H1 (cell line): ENCODE measurements around the gene GNG13. TPM values are rescaled to one million over a fixed set of nuclear protein-coding genes. Genes with fewer than 3 reads are reported as not detected.

Experiments
- CTCF ChIA-PET: fragments of 300-600 bp; sonication (Branson Sonifier 250); formaldehyde crosslinking; loops from one replicate; lab custom pipeline; 2021; ENCODE audit not compliant: partially characterized antibody; lab: Charles Lee
- POLR2A ChIA-PET: fragments of 300-600 bp; sonication (Branson Sonifier 250); formaldehyde crosslinking; loops from one replicate; lab custom pipeline; 2021; ENCODE audit warnings: inconsistent platforms; ENCODE audit not compliant: partially characterized antibody; lab: Charles Lee
- DNase-seq, 2 experiments: peaks; one replicate each; pipeline versions ENCODE4 v3.0.0 to v3.0.0-alpha.2; 2010 to 2022; ENCODE audit warnings: low spot score in 2 of 2, low read depth in 1 of 2, mixed read lengths in 1 of 2
- FAIRE-seq: peaks from 2 replicates; lab custom pipeline; 2011; peaks lifted over from hg19 to GRCh38; lab: Jason Lieb, UNC
- H2AFZ ChIP-seq: 2 replicates; pipeline ENCODE4 v1.8.1; 2012; ENCODE audit warnings: low read length, inconsistent platforms
- H2AK5ac ChIP-seq: 2 replicates; pipeline ENCODE4 v1.6.1; 2013; ENCODE audit warnings: low read depth, low read length
- H2BK120ac ChIP-seq: replicated peaks from 2 replicates; pipeline ENCODE3; 2013; ENCODE audit warnings: low read depth, low read length, inconsistent platforms
- H2BK12ac ChIP-seq: 2 replicates; pipeline ENCODE4 v1.6.1; 2013; ENCODE audit warnings: low read depth, low read length
- H2BK15ac ChIP-seq: 2 replicates; pipeline ENCODE4 v1.6.1; 2013; ENCODE audit warnings: low read length
- H2BK20ac ChIP-seq: 2 replicates; pipeline ENCODE4 v1.6.1; 2013; ENCODE audit warnings: low read length
- H2BK5ac ChIP-seq: 2 replicates; pipeline ENCODE4 v1.6.1; 2013; ENCODE audit warnings: low read depth, low read length
- H3K14ac ChIP-seq: 2 replicates; pipeline ENCODE4 v1.6.1; 2013; ENCODE audit warnings: inconsistent platforms; ENCODE audit not compliant: insufficient read length
- H3K18ac ChIP-seq: 2 replicates; pipeline ENCODE4 v1.6.1; 2013; ENCODE audit warnings: low read length; ENCODE audit errors: extremely low read depth
- H3K23ac ChIP-seq: 2 replicates; pipeline ENCODE4 v1.6.1; 2013; ENCODE audit warnings: inconsistent platforms; ENCODE audit not compliant: insufficient read length
- H3K23me2 ChIP-seq: 2 replicates; pipeline ENCODE4 v1.6.1; 2013; ENCODE audit warnings: low read depth, low read length
- H3K27ac ChIP-seq: 2 replicates; pipeline ENCODE4 v1.6.1; 2011; ENCODE audit warnings: low read depth, low read length, inconsistent platforms
- H3K27me3 ChIP-seq, 4 experiments: replicated peaks in 1 of 4; 1 replicate in 1 of 4; 2 replicates in 3 of 4; pipeline versions ENCODE4 v1.6.1 to v1.8.1; 2011 to 2013; ENCODE audit warnings: low read length in 3 of 4, mild to moderate bottlenecking in 3 of 4, inconsistent platforms in 2 of 4, mixed read lengths in 2 of 4, moderate library complexity in 1 of 4; ENCODE audit not compliant: control insufficient read depth in 3 of 4, insufficient read depth in 3 of 4; ENCODE audit errors: extremely low read depth in 1 of 4
- H3K36me3 ChIP-seq, 4 experiments: 2 replicates each; pipeline versions ENCODE4 v1.6.1 to v1.8.1; 2011 to 2013; ENCODE audit warnings: mild to moderate bottlenecking in 4 of 4, low read length in 3 of 4, moderate library complexity in 2 of 4, control low read depth in 1 of 4, inconsistent platforms in 1 of 4; ENCODE audit not compliant: insufficient read depth in 4 of 4, control insufficient read depth in 2 of 4
- H3K4ac ChIP-seq: replicated peaks from 2 replicates; pipeline ENCODE3; 2013; ENCODE audit warnings: low read length, low read depth, mixed read lengths, inconsistent platforms; ENCODE audit not compliant: insufficient read length
- H3K4me1 ChIP-seq, 4 experiments: replicated peaks in 1 of 4; 1 replicate in 1 of 4; 2 replicates in 3 of 4; pipeline versions ENCODE4 v1.6.1 to v1.8.1; 2011 to 2013; ENCODE audit warnings: low read length in 3 of 4, inconsistent platforms in 2 of 4, mixed read lengths in 1 of 4; ENCODE audit not compliant: insufficient read depth in 4 of 4, control insufficient read depth in 3 of 4
- H3K4me2 ChIP-seq, 2 experiments: 2 replicates each; pipeline versions ENCODE4 v1.6.1 to v1.8.1; 2011 to 2013; ENCODE audit warnings: low read depth in 2 of 2, low read length in 2 of 2, control low read depth in 1 of 2, inconsistent platforms in 1 of 2, mild to moderate bottlenecking in 1 of 2; ENCODE audit not compliant: insufficient read depth in 1 of 2
- H3K4me3 ChIP-seq, 4 experiments: fragments of 200-600, 300-600 bp in 1 of 4; sonication (generic), shearing (Covaris generic), sonication (Bioruptor Twin) in 1 of 4; 2 replicates each; pipeline versions ENCODE4 v1.5.1 to v1.8.1; 2011 to 2016; ENCODE audit warnings: low read length in 4 of 4, low read depth in 3 of 4, control low read depth in 2 of 4, inconsistent platforms in 2 of 4, mild to moderate bottlenecking in 2 of 4, mixed read lengths in 1 of 4, moderate library complexity in 1 of 4; ENCODE audit not compliant: insufficient read depth in 2 of 4; ENCODE audit errors: extremely low read depth in 1 of 4
- H3K56ac ChIP-seq: replicated peaks from 2 replicates; pipeline ENCODE3; 2013; ENCODE audit warnings: low read depth, mild to moderate bottlenecking, mixed read lengths, low read length, inconsistent platforms; ENCODE audit not compliant: insufficient read length
- H3K79me1 ChIP-seq: 2 replicates; pipeline ENCODE4 v1.6.1; 2013; ENCODE audit warnings: low read depth, low read length, control low read depth
- H3K79me2 ChIP-seq, 2 experiments: 2 replicates each; pipeline versions ENCODE4 v1.6.1 to v1.8.1; 2012 to 2013; ENCODE audit warnings: low read length in 2 of 2, mild to moderate bottlenecking in 2 of 2, inconsistent platforms in 1 of 2; ENCODE audit not compliant: insufficient read depth in 2 of 2, control insufficient read depth in 1 of 2
- H3K9ac ChIP-seq, 4 experiments: replicated peaks in 1 of 4; 1 replicate in 1 of 4; 2 replicates in 3 of 4; pipeline versions ENCODE4 v1.6.1 to v1.8.1; 2011 to 2013; ENCODE audit warnings: low read depth in 3 of 4, low read length in 3 of 4, control low read depth in 2 of 4, mild to moderate bottlenecking in 2 of 4, moderate library complexity in 2 of 4, inconsistent platforms in 1 of 4; ENCODE audit errors: extremely low read depth in 1 of 4
- H3K9me3 ChIP-seq, 2 experiments: 2 replicates each; pipeline versions ENCODE4 v1.6.1 to v1.8.1; 2012 to 2013; ENCODE audit warnings: mild to moderate bottlenecking in 2 of 2, moderate library complexity in 2 of 2, control low read depth in 1 of 2, inconsistent platforms in 1 of 2, low read depth in 1 of 2, low read length in 1 of 2, mixed read lengths in 1 of 2; ENCODE audit not compliant: insufficient read depth in 2 of 2
- H4K20me1 ChIP-seq, 2 experiments: replicated peaks in 1 of 2; 2 replicates each; pipeline versions ENCODE3 to v1.8.1; 2011 to 2013; ENCODE audit warnings: inconsistent platforms in 2 of 2, low read length in 2 of 2, mild to moderate bottlenecking in 1 of 2; ENCODE audit not compliant: insufficient read depth in 2 of 2, control insufficient read depth in 1 of 2
- H4K5ac ChIP-seq: 2 replicates; pipeline ENCODE4 v1.6.1; 2013; ENCODE audit warnings: low read length, low read depth, mixed read lengths, inconsistent platforms; ENCODE audit not compliant: insufficient read length
- H4K8ac ChIP-seq: 2 replicates; pipeline ENCODE4 v1.8.0; 2013; ENCODE audit warnings: mild to moderate bottlenecking, moderate library complexity, low read length, inconsistent platforms; ENCODE audit not compliant: insufficient read depth; ENCODE audit errors: extremely low read depth
- H4K91ac ChIP-seq: replicated peaks from 2 replicates; pipeline ENCODE3; 2013; ENCODE audit warnings: low read length, mixed read lengths, inconsistent platforms; ENCODE audit not compliant: insufficient read length
- JUND ChIP-seq: IDR thresholded peaks from 2 replicates; pipeline ENCODE4 v1.6.1; 2011; ENCODE audit warnings: mild to moderate bottlenecking, improper control_type of control experiment, low read length
- NANOG ChIP-seq: IDR thresholded peaks from 2 replicates; pipeline ENCODE4 v1.6.1; 2011; ENCODE audit warnings: low read length, low read depth, mild to moderate bottlenecking, inconsistent platforms; ENCODE audit not compliant: insufficient read depth, poor library complexity, severe bottlenecking
- POLR2AphosphoS5 ChIP-seq: IDR thresholded peaks from 2 replicates; pipeline ENCODE4 v1.6.1; 2011; ENCODE audit warnings: low read depth, low read length
- RNF2 ChIP-seq: fragments of 200-900, 300-1000 bp; sonication (generic); IDR thresholded peaks from 2 replicates; pipeline ENCODE4 v1.7.1; 2016; ENCODE audit warnings: borderline replicate concordance, low read depth, mild to moderate bottlenecking, antibody characterized with exemption, low read length; ENCODE audit not compliant: poor library complexity, severe bottlenecking; ENCODE audit errors: missing control alignments
- SIN3A ChIP-seq, 2 experiments: IDR thresholded peaks in 1 of 2; conservative IDR thresholded peaks in 1 of 2; 2 replicates each; pipeline ENCODE4 v1.6.1; 2011 to 2012; ENCODE audit warnings: low read length in 2 of 2, improper control_type of control experiment in 1 of 2, low read depth in 1 of 2, mild to moderate bottlenecking in 1 of 2
- SP2 ChIP-seq: IDR thresholded peaks from 2 replicates; pipeline ENCODE4 v1.6.1; 2012; ENCODE audit warnings: mild to moderate bottlenecking, low read length, inconsistent platforms
- WGBS, 2 experiments: shearing (Covaris generic) in 1 of 2; methylation state at CpG; one replicate each; pipeline versions ENCODE4 v1.1.6 to v1.1.7; 2013 to 2015; ENCODE audit warnings: low lambda C conversion rate in 2 of 2, mixed read lengths in 2 of 2, inconsistent platforms in 1 of 2, low coverage in 1 of 2, missing lambda C conversion rate in 1 of 2; ENCODE audit not compliant: insufficient replicate concordance in 2 of 2, insufficient coverage in 1 of 2, insufficient read length in 1 of 2; ENCODE audit errors: extremely low coverage in 1 of 2, missing lambda C conversion rate in 1 of 2; 5-methylcytosine and 5-hydroxymethylcytosine counted together
- polyA plus RNA-seq, 7 experiments: library from polyadenylated mRNA; depleted of rRNA in 3 of 7; stranded (reverse) in 5 of 7; unstranded in 2 of 7; fragments of >200 nt in 5 of 7; fragments of 200-250 nt in 2 of 7; gene quantifications; 1 replicate in 5 of 7; 2 replicates in 1 of 7; 4 replicates in 1 of 7; pipeline versions ENCODE4 v1.2.1 to v1.2.3, GENCODE V29; 2011 to 2013; ENCODE audit warnings: missing spikeins in 2 of 7, mixed read lengths in 2 of 7
- total RNA-seq: library from RNA; stranded (reverse); fragmentation: NEBNext Ultra II Directional; extraction: Animal tissue kit (Norgen Biotek cat#: 25700); gene quantifications from 2 replicates; pipeline ENCODE4 v1.2.1, GENCODE V29; 2021

Gene GNG13
- total and polyA plus RNA-seq, 2 of the 8 experiments (the other 6 are each of a cell fraction or from before 2014, with no cell fraction given) = not detected

- CTCF ChIA-PET = interaction anchor here (0.7 to 3.9 kb wide), 10 partner anchors 14 to 122 kb away, joined by 3 to 24 read pairs (median 4); partner anchors contain the start of gene METRN
- Histone ChIP-seq H2AK5ac (no peak overlapping the region), H4K91ac (no peak overlapping the region), H2AFZ (no peak overlapping the region), H3K9me3 (no peaks in the 10 kb centered on the region), H3K56ac (no peak overlapping the region), H3K18ac (no peak overlapping the region), H4K20me1 (peaks cover 5 to 12% of the 10 kb centered on the region in 2 experiments), H3K23me2 (peaks cover 3% of the 10 kb centered on the region; the same call in 1 of the 2 replicates), H3K14ac (no peak overlapping the region), H2BK12ac (no peak overlapping the region), H3K4me3 (peak overlapping the region in 1 of 4 experiments; percentile 61; a peak in 2 of 8 replicates), H3K27me3 (peaks cover 1 to 45% (median 28%) of the 10 kb centered on the region in 4 experiments; a peak in 6 of 7 replicates), H2BK120ac (no peak overlapping the region), H3K4me2 (peak overlapping the region; percentile 66 to 85), H3K79me1 (no peaks in the 10 kb centered on the region), H2BK20ac (no peak overlapping the region), H3K4me1 (peaks cover 0 to 17% (median 3%) of the 10 kb centered on the region in 4 experiments; a peak in 4 of 7 replicates), H3K9ac (no peak overlapping the region), H2BK15ac (no peak overlapping the region), H3K27ac (no peak overlapping the region), H4K8ac (peak overlapping the region; percentile 23), H3K79me2 (no peaks in the 10 kb centered on the region), H2BK5ac (no peak overlapping the region), H3K36me3 (peaks cover 0 to 14% (median 0%) of the 10 kb centered on the region in 4 experiments; a peak in 3 of 8 replicates), H3K23ac (no peak overlapping the region), H3K4ac (no peak overlapping the region), H4K5ac (no peak overlapping the region)
- 0 out of 2 replicates have a peak, but pooled peaks have one; percentile 31 for TF ChIP-seq POLR2AphosphoS5
- no peak for TF ChIP-seq RNF2
- TF ChIP-seq SP2 = no peak
- peak in 1 of 2 experiments; percentile 48; a peak in 1 of 4 replicates for TF ChIP-seq SIN3A (conservative IDR thresholded peaks at IDR 0.05 in 1 of 2, IDR thresholded peaks at IDR 0.05 in 1 of 2; ENCODE audit: low read depth in 1 of 2, low read length in 2 of 2)
- no peak for TF ChIP-seq NANOG
- no peak for TF ChIP-seq JUND
- FAIRE-seq (no peak), DNase-seq (no peak)
- WGBS, 2 experiments = 43% methylated on average over 17 of the region's 17 CpGs; no CpG with 5 or more reads in 1 of the 2 experiments
- POLR2A ChIA-PET = interaction anchor here (0.9 to 5.6 kb wide), 16 partner anchors 12 to 478 kb away, joined by 3 to 55 read pairs (median 4); partner anchors contain the start of genes ANTKMT, CCDC78, CHTF18 and CIAO3
These were observed 439 bp upstream of the GNG13 start for GRCh38 chr16:800834-801511.
